ENCODE data around the gene CDH23. TPM values are rescaled to one million over a fixed set of nuclear protein-coding genes. Genes with fewer than 3 reads are reported as not detected.

CDH23 gene
- total RNA-seq, 1 donor from 2014 or later: 0.40 TPM

DNA sequence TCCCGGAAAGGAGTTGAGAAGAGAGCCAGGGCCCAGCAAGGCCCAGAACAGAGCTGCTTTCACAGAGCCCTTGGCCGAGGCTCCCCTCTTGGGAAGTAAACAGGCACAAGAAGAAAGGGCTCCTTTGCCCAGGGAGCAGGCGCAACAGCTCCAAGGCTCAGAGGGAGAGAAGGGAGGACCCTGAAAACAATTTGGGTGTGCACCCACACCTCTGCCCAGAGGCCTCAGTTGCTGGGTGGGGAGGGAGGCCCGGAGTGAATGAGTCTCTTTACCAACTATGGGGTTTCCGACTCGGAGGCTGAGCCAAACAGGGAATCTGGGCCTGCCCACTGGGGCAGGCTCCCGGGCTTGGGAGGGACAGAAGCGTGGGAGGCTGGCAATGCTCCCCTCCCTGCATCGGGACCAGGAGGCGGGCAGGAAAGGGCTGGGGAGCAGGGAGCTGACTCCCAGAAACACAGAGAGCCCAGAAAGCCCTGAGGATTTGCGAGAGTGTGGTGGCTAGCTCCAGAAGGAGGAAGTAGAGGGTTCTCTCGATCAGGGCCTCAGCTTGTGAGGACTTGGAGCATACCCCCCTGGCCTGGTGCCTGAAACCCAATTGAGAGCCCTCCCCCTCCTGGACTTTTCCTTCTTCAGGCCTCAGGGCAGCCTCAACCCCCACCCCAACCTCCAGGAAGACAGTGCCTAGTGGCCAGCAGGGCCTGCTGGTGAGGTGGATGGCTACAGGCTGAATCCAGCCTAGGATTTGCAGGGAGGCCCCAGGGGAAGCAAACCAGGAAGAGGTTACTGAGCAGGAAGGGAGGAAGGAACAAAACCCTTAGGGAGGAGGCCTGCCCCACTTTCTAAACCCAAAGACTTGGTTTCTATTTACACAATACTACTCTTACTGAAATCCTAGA, 316.7 kb downstream of the CDH23 start:
- DNase-seq (ENCODE audit: low read depth): peak; percentile 86

DNA sequence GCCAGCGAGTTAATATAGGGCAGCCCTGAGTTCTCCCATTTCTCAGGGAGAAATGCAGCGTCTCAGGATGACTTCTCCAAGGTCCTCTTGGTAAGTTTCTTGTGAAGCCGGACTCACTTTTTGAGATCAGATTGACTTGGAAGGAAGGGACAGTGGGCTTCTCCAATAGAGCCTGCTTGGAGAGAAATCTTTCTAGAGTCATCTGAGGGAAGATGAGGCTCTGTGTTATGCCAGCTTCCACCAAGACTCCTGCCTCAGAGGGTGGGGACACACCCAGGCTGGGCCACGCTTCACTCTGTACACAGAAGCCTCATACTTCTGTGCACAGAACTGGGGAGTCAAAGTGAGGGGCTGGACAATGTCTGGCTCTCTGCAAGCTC, 317.3 kb downstream of the CDH23 start:
- no peak for DNase-seq (ENCODE audit: low read depth)

DNA sequence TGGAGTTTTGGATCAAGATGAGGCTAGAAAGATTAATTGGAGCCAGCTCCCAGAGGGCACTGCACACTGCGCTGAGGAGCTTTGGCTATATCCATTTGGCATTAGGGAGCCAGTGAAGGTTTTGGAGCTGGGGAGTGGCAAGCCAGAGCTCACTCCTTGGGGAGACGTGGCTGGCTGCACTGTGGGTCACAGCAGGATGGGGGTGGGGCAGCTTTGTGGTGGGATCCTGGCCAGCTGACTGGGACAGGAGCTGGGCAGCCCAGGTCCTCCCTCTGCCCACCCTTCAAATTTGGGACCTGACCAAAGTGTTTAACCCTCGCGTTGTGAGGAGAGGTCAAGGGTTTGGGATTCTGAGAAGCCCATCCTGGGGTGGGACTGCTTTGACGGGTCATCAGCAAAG, 317.9 kb downstream of the CDH23 start:
- DNase-seq (ENCODE audit: low read depth): no peak

DNA sequence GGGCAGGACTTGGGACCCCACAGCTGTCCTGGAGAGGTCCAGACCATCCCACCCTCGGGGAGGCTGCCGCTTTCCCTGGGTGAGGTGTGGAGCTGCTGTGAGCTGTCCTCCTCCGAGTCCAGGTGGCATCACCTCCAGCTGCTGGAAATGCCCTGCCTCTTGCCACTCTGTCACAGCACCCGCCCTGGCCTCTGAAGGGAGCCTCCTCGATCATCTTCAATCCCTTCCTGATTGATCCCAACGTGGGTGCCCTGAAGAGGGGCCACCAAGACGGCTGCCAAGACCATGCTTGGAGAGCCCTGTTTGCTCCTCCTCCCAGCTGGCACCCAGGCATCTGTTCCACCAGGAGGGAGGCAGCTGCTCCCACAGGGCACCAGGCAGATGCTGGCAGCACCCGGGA, 318.3 kb downstream of the CDH23 start:
- no peak for DNase-seq (ENCODE audit: low read depth)

DNA sequence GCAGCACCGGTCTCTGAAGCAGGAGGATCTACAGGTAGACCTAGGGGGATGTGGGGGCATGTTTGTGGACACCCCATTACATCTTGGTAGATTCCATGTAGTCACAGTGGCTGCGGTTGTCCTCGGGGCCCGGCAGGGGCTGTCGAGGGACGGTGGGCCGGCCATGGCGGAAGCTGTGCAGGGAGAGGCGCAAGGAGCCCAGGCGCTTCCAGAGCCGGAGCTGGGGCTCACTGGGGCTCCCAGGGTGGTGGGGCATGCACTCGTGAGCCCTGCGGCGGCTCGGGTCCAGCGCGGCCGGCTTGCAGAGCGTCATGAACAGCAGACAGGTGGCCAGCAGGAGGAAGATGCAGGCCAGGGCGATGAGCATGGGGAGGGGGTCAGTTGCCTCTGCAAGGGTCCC, 319.1 kb downstream of the CDH23 start:
- no peak for DNase-seq (ENCODE audit: low read depth)

DNA sequence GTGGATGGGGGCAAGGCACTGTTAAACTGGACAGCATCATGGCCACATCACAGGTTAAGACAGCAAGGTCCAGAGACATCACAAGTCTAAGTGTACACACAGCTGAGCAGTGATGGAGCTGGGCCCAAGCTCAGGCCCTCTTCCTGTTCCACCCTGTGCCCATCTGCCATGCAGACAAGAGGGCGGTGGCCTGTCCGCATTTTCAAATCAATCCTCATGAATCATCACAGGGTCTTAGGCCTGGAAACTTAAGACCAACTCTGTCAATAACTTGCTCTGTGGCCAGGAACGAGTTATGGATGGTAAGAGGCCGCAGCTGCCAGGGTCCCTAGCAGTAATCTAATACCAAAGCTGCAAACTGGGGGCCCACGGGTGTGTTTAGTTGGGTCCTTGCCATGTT, 319.7 kb downstream of the CDH23 start:
- no peak for DNase-seq (ENCODE audit: low read depth)

DNA sequence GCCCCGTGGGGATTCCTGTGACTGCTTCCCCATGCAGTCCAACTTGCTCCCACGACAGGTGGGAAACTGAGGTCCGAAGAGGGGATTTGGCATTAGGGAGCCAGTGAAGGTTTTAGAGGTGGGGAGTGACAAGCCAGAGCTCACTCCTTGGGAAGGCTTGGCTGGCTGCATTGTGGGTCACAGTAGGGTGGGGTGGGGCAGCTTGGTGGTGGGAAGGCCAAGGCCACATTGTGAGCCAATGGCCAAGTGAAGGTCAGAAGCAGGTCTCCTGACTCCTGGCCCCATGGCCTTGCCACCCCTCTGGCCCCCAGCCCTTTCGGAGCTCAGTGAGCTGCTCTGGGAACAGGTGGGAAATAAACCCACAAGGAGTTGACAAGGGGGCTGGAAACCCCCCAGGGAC, 320.3 kb downstream of the CDH23 start:
- no peak for DNase-seq (ENCODE audit: low read depth)

DNA sequence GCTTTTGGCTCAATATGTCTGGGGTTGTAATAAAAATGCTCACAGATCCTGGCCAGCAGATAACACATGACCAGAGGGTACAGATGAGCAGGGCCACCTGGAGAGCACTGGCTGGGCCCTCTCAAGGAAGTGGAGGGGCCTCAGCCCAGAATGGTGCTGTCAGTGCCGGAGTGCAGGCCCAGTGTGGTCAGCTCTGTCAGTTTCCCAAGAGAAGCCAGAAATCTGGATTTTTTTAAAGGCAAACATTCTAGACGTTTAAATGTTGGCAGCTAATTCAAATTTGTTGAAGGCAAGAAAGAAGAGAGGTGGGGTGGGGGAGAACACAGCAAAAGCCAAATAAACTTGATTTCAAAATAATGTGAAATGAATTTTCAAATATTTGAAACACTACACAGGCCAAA, 320.8 kb downstream of the CDH23 start:
- no peak for DNase-seq (ENCODE audit: low read depth)

DNA sequence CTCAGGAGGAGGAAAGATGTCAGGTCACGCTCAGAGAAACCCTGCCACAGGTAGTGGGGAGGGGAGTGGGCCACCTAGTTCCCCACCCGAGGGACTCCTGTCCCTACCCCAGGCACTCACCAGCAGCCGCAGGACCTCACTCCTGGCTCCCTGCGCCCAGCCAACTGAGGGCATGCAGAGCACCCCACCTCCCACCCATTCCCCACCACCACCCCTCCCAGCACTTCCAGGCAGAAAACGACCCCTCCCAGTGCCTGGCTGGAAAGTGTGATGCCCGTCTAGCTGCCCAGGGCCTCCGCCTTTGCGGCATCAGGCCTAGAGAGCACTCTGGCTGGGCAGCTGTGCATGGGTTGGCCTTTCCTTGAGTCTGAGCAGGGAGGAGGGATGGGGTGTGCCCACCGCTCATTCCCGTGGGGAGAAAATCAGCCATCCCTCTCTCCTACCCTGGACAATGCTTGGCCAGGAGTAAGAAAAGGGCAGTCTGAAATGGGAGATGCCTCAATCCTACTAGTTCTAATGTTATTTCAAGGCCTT, 321.5 kb downstream of the CDH23 start:
- DNase-seq (ENCODE audit: low read depth): no peak

DNA sequence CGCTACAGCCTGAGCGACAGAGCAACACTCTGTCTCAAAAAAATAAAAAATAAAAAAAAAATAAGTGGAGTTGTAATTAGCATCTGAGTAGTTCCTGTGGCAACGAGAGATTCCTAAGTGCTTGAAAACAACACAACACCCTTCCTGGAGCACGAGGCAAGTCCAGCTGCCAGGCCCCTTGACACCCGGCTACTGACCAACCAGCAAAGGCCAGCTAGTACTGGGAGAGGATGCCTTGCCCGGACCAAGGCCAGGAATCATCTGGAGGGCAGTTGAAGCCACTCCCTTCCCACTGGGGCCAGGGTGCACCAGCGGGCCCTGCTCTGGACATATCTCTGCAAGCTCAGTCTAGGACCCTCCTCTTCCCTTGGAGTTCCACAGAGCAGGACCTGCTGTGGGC, 322.3 kb downstream of the CDH23 start:
- DNase-seq (ENCODE audit: low read depth): no peak

DNA sequence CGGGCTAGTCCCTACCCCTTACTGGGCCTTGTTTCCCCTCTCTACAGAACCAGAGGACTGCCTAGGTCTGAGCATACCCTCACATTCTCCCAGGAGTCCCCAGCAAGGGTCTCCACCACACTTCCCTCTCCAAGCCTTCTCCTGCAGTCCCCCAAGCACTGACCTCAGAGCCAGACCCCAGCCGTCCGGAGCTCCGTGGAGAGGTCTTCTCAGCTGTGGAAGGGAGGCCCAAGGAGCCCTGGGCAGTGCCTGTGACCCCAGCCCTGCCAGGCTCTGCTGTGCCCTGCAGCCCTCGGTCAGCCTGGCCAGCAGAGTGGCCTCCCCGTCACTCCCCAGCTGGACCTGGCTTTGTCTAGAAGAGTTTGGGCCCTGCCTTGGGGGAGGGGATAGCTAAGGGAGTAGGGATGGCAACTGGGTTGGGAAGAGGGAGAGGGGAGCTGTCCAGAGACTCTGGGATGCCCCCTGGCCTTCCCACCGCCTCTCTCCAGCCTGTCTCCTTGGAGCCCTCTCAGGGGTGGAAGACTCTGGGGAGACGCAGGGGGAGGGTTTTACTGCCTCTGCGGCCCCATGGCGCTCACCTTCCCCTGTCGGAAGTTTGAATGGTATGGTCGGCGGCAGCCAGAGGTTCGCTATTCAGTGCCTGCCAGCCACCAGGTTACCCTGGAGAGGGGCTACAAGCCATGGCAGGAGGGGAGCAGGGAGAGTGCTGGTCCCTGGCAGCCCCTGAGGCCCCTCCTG, 322.9 kb downstream of the CDH23 start, which contains the start of gene C10orf105:
TSS of gene C10orf105 (minus strand) at position 315 of the 738 bp plus-strand sequence. CDS start 3,441 bp downstream, outside the sequence.
- no peak for DNase-seq (ENCODE audit: low read depth)

DNA sequence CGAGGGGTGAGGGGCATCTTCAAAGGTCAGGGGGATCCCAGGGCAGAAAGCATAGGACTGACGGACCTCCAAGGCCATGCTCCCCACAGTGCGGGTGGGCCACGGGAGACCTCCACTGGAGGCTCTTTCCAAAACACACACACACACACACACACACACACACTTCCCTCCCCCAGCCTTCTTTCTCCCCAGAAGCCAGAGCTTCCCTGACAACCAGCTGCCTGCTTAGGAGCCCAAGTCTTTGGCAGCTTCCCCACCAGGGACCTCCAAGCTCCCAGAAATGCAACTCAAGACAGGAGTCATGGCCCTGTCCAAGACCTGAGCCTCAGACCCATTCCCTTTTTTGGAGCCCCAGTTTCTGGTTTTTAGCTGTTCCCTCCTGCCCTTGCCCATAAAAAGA, 323.6 kb downstream of the CDH23 start:
- no peak for DNase-seq (ENCODE audit: low read depth)

DNA sequence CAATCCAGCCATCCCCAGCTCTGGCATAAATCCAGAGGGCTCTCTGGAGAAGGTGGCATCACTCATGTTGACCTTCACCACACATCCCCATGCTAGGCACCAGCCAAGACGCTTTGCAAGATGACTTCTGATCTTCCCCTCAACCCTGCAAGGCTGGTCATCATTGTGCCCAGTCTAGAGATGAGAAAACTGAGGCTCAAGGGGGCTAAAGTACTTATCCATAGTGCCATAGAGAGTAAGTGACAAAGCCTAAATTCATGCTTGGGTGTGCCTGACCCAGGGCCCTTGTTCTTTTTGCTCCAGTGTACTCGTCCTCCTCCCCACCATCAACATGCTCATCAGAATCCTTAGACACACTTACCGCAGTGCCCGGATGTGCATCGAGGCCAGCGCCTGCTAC, 324.6 kb downstream of the CDH23 start:
- DNase-seq (ENCODE audit: low read depth): no peak

DNA sequence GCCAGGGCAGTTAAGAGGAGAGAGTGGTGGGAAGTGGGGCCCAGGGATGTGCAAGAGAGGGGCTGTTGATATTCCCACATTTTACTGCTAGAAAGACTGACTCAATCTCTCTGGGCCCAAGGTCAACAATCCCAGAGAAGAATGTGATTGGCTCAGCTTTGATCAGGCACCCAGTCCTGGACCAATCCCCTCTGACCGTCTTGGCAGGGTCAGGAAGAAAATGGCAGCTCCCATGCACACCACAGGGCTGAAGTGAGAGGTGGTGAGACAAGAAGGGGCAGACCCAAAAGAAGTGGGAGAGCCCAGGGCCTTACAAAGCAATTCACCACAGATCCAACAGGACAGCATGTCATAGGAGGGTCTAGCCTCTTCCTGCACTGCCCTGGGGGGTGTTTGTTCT, 326.1 kb downstream of the CDH23 start:
- no peak for DNase-seq (ENCODE audit: low read depth)

DNA sequence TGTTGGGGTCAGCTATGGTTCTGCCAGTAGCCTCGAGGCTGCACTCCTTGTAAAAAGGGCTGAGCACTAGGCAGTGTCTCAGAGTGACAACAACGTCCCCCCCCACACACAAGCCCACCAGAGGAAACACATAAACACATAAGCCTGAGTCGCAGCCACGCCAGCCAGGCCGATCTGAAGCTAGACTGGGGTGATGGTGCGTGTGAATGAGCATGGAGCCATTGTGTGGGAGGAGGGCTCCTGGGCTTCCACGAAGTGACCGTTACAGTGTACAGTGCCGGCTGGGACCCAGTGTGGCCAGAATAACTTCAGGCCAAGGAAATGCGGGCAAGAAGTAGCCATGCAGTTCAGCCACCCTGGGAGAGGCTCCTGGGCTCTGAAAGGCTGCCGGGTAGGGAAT, 326.6 kb downstream of the CDH23 start:
- DNase-seq (ENCODE audit: low read depth): no peak

DNA sequence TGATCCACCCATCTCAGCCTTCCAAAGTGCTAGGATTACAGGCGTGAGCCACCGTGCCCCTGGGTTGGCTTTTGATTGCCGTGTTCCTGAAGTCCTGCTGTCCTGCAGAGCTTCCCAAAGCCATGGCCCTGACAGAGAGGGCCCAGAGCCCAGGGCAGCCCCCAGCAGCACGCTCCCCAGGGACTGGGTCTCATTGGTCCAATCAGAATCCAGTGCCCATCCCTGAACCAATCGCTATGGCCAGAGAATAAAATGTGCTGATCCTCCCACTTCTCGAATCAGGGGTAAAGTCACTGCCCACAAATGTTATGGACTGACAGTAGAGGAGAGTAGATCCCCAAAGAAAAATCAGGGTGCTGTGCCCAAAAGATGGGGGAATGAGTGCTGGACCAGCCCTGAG, 327.8 kb downstream of the CDH23 start:
- DNase-seq (ENCODE audit: low read depth): no peak

DNA sequence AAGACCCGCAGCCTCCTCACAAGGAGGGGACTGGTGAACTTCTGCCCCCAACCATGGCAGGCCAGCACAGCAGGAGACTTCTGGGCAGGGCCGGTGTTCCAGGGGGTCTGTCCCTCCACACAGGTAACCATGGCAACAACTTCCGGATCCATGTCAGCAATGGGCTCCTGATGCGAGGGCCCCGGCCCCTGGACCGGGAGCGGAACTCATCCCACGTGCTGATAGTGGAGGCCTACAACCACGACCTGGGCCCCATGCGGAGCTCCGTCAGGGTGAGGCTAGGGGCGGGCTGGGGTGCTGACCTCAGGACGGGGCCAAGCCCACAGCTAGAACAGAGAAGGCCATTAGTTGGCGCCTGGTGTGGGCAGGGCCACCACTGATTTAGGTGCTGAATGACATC, 328.5 kb downstream of the CDH23 start:
- DNase-seq (ENCODE audit: low read depth): no peak

DNA sequence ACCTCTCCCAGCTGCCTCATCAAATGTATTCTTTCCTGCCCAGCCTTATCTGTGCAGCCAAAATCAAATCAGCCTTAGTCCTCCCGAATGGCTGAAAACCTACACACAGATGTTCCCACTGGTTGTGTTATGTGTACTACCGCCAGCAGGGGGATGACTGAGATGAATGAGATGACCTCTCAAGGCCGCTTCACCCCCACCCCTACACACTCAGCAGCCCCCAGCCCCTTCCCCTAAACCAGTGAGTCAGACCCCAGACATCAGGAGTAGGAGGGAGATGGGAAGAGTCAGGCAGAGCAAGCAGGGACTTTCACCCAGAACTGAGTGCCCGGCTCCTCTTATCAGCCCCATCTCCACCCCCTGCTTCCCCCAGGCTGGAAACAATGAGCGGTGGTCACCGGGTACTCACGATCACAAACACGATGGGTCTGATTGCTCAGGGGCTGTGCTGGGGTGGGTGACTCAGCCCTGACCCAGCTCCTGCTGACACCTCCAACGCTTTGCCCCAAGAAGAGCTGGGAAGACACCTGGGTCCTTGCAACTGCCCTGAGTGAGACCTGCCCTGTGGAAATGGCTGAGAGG, 329.4 kb downstream of the CDH23 start:
- no peak for DNase-seq (ENCODE audit: low read depth)

DNA sequence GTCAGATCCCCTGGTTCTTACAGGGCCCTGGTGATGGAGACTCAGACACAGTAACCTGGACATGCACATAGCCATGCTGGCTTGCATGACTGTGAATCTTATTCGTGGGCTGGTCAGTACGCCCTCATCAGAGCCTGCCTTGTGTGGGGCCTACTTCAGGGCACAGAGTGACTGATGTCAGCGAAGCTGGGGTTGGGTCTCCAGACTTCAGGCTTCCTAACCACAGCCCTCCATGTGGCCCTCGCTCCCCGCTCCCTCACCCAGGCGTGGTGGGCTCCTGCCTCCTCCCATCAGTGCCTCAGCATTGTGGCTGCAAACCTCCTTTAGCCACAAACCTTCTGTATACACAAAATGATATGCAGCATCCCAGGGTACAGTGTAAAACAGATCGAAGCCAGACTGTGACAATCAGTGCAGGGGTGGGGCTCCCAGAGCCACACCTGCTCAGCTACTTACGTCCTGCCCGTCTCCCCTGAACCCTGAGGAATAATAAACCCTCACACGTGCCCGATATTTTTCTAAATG, 329.9 kb downstream of the CDH23 start:
- no peak for DNase-seq (ENCODE audit: low read depth)

DNA sequence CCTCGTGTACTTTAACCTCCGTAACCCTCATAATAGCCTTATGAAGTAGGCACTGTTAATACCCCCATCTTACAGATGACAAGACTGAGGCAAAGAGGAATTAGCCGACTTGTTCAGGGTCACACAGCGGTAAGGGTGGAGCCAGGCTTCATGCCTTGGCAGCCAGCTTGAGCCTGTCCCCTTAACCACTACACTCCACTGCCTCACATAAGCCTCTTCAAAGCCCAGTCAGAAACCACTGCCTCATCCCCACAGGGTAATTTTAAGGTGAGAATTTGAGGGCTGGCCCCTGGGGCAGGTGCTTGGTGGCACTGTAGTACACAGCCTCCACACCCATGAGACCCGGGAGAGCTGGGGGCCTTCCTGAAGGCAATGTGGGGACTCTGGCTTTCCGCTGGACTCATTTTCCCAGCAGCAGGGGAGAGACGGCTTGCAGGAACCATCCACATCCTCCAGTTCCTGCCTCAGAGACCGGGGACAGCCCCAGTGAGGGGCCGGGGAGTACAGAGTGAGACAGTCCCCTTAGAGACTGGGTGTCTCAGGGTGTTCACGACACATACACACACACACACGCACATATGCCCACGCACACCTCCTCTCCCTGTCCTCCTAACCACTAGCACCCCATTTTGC, 330.5 kb downstream of the CDH23 start:
- no peak for DNase-seq (ENCODE audit: low read depth)
